HK-2 (cell line): ENCODE data around the gene SGTA.

ENCODE experiments used
- DNase-seq: peaks from one replicate; pipeline ENCODE4 v3.0.0-alpha.2; 2018; ENCODE audit not compliant: unreplicated experiment

SGTA gene

DNA sequence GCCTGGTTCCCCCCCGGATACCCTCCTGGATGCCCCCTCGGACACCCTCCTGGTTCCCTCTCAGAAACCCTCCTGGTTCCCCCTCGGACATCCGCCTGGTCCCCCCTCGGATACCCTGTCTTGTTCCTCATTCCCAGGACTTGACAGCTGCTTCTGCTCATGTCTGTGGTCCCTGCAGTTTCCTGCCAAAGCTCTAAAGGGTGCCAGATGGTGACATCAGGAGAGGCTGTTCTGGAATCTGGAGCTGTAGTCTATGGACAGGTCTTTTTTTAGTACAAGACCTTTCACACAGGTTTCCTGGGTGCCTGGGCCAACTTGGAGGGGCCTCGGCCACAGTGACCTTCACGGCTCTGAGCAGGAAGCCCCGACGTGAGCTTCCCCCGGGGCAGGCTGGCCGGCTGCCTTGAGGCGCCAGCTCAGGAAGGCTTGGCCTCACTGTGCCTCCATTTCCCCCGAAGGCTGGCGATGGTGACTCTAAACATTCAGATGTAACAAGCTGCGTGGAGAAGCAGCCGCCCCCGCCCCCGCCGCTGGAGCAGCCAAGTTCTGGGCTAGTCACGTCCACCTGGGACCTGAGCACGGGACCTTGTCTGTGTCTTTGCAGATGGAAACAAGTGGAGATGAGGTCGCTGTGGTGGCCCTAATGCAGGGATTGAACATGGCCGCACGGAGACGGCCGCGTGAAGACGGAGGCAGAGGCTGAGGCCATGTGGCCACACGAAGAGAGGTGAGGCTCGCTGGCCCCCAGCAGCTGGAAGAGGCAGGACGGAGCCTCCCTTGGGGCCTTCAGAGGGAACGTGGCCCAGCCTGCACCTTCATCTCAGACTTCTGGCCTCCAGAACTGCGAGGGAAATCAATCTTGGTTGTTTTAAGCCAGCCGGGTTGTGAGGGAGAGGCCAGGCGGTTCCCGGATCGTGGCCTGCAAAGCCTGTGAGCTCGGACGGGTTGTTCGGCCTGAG lies 12.7 kb downstream of the SGTA start:
- no peak for DNase-seq

DNA sequence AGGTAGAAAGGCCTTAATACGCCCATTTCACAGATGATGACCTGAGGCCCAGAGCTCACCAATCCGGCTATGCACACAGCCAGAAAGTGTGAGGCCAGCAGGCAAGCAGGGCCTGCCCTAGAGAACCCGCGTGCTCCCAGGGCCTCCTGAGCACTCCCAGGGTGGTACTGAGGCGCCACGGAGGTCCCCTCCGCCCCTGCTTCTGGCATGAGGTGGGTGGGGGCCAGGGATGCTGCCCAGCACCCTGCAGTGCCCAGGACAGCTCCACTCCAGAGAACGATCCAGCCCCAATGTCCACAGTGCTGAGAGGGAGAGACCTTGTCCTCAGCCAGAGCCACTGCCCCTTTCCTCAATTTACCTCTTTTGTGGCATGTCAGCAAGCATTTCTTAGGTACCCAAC lies 13.9 kb downstream of the SGTA start:
- DNase-seq, result no peak

DNA sequence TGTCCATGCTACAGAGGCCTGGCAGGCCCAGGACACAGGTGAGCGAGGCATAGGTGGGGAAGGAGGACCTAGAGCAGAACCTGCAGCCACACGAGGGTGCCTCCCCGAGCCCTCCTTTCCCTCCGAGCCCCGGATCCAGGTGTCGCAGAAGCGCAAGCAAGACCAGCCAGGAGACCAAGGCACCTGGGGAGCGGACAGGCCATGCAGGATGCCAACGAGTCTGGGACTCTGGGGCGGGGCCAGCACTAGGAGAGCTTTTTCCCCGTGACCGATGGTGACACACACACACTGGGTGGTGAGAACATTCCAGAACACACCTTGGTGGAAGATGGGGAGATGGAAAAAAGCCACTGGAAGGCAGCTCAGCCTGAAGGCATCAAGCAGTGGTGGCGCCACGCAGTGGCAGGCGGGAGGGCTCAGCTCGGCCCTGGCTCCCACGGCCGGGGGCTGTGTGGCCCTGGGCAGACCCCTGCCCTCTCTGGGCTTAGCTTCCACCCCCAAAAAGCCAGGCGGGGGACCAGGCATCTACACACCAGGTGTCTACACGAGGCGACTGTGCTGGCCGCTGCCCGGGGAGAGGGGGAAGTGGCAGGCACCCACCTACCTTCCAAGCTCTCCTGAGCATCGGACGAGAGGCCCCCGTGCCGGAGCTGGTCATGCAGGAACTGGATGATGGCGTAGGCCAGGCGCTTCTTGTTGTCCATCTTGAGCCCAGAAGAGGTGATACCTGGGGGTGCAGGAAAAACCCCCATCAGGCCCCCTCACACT lies 14.5 kb downstream of the SGTA start:
- no peak for DNase-seq

DNA sequence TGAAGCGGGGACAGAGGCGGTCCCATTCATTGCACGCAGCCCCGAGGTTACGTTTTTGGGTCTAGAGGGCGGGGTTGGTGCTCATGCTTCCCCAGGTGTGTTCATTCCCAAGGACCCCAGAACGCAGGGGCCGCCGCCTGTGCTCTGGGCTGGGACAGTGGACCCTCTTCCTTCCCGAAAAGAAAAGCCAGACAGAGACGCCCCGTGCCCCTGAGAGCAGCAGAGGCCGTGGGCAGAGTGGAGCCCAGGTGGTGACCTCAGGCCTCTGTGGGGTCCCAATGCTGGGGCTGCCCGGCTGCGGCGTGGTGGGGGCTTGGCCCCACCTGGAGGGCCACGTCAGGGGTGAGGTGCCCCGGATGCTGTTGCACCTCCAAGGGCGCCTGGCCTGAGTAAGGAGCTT lies 15.4 kb downstream of the SGTA start:
- DNase-seq, result no peak

DNA sequence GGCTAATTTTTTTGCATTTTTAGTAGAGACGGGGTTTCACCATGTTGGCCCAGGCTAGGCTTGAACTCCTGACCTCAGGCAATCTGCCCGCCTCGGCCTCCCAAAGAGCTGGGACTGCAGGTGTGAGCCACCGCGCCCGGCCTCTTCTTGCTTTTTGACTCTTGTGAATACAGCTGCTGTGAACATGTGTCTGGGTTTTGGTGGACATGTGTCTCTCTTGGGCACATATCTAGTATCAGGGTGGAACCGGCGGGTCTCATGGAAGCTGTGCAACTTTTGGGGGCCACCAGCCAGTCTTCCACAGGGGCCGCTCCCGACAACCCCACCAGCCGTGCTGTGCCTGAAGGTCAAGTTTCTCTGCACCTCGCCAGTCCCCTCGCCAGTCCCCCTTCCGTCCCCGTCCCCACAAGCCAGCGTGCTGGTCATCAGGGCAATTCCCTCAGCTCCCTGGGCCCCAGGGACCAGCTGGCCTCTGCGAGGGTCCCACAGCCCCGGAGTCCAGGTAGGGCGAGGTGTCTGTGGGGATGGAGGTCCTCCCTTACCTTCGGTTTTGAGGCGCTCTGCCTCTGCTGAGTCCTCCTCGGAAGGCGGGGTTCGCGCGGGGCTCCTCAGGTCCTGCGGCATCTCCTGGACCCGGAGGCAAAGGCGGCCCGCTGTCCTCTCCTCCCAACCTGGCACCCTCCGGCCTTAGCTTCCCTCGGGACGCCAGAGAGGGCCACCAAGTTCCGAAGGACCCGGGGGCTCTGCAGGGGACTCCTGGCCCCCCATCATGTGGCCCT lies 16.3 kb downstream of the SGTA start:
- no peak for DNase-seq

DNA sequence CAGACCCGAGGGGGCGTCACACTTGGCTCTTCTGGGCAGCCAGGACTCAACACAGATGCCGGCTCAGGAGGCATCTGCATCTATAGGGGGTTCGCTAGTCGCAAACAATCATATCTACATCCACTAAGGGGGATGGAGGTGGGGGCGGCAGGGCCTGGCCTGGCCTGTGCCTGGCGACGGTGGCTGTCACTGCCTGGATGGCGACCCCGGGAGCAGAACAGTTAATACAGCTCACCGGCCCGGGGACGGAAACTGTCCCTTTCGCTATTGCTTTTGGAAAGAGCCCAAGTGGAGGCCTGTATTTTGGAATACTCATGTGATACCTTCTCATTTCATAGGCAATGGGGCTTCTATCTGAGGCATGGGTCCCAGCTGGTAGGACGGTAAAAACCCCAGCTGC lies 17.7 kb downstream of the SGTA start:
- DNase-seq, result no peak

DNA sequence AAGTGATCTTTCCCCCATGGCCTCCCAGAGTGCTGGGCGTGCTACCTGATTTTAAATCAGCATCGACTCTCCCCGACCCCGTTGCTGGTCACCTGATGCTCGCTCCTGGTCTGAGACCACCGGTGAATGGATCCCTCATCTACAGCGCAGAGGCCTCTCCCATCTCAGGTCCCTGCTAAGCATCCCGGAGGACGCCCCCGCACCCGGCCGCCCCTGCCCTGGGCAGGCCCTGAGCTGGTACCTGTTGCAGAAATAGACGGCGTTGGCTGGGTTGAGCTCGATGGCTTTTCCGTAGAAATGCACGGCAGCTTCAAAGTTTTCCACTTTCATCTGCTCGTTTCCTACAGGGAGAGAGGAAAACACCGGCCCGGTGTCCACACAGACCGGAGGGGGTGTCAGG lies 18.1 kb downstream of the SGTA start:
- no peak for DNase-seq

DNA sequence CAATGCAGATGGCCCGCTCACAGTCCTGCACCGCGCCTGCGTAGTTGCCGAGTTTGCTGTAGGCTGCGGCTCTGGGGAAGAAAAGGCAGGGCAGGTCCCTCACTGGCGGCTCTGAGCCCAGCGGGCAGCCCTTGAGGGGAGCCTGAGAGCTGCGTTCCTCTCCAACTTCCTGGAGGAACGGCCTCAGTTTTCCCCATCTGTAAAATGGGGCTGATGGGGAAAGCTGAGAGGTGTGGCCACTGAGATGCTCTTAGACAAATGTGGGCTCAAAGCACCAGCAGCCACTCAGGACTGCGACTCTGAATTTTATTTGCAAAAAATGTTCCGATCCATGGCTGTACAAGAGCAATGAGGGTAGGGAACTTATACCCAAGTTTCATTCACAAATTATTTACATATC lies 19.4 kb downstream of the SGTA start:
- no peak for DNase-seq

DNA sequence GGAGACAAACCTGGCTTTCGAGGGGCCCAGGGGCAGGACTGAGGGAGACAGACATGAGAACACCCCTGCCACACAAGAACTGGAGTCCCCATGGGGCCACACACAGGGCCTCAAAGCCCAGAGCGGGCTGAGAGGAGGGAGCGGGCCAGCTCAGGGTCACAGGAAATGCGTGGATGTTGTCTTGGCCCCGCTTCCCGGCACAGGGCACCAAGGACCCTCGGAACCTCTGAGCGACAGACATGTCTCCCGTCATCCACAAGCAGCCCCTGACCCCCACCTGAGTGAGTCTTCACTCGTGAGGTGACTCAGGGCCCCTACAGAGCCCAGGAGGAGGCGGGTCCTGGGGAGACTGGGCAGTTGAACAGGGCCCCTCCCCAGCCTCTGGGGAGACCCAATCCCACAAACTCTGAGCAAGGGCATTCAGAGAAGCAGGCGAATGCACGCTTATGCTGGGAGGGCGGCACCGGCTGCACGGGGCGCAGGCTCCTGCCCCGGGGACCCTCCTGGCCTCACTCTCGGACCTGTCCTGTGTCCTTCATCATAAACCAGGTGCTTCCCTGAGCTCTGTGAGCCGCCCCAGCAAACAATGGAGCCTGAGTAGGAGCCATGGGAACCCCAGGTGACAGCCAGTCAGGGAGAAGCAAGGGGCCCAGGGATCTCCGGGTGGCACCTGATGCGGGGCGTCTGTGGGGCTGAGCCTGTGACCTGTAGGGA lies 20.1 kb downstream of the SGTA start:
- DNase-seq, result no peak

DNA sequence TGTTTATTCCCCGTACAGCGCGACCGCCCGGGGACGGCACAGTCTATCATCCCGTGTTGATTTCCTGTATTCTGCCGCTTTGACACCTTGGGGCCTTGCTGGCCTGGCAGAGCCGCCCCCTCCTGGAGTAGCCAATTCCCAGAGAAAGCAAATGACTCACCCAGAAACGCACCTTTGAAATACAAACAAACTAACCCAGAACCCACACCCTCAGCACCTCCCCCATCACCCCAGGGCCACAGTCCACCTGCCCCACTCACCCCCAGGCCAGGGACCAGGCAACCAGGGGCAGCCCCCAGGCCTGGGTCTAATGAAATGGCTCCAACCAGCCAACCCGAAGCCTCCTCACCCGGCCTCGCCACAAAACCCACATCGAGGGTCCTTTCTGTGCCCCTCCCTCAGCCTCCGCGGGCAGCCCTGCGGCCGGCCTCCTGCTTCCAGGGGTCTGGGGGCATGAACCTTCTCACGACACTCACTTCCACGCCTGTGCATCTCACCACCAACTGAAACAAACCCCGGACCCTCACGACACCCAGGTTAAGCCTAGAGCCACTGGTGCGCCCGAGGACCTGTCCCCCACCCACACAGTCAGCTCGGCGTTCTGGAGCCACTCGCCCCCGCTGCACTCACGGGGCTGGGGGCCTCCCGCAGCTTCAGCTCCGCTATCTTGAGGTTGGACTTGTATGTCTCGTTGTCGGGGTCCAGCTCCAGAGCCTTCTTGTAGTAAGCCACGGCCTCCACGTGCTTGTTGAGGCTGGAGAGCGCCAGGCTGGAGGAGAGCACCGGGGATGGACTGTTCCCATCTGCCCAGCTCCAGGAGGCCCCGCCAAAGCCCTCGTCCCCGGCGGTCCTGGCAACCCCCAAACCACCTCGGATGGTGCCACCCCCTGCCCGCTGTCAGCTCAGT lies 20.9 kb downstream of the SGTA start:
- no peak for DNase-seq

DNA sequence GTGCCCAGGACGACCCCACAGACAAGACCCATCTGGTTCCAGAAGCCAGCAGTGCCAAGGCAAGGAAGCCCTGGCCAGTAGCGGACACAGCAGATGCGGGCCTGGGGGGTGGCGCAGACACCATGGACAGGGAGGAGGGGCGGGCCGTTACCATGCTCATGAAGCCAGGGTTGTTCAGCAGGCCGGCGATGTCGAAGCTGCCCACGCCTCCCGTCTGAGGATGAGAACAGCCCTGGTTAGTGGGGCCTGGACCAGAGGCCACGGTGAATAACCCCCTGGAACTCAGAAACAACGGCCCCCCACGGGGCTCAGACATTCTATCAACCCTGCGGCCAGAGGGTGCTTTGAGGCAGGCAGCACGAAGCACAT lies 21.8 kb downstream of the SGTA start:
- no peak for DNase-seq

DNA sequence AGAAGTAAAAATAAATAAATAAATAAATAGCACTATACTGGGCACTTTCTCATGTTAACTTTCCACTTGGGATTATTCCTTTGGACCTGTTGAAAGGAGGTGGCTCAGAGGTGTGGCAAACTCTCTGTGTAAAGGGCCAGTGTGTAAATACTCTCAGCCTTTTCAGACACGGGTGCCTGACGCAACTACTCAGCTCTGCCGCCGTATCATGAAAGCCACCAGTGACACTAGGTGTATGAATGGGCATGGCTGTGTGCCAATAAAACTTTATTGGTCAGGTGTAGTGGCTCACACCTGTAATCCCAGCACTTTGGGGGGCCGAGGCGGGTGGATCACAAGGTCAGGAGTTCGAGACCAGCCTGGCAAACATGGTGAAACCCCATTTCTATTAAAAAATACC lies 23.1 kb downstream of the SGTA start:
- DNase-seq, result no peak

DNA sequence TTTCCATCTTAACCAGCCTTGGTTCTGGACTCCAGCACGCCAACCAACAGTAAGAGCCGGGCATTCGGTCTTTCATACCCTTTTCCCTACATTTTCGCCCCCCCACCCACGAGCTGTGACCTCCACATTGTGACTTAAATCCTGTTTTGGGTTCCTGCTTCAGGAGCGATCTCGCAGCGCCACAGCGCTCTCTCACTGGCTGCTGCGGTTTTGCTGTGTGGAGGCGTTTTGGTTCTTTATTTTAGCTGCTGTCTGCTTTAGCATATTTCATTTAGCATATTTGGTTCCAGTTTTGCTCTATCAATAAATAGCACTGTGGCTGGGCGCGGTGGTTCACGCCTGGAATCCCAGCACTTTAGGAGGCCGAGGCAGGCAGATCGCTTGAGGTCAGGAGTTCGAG lies 23.7 kb downstream of the SGTA start:
- no peak for DNase-seq

DNA sequence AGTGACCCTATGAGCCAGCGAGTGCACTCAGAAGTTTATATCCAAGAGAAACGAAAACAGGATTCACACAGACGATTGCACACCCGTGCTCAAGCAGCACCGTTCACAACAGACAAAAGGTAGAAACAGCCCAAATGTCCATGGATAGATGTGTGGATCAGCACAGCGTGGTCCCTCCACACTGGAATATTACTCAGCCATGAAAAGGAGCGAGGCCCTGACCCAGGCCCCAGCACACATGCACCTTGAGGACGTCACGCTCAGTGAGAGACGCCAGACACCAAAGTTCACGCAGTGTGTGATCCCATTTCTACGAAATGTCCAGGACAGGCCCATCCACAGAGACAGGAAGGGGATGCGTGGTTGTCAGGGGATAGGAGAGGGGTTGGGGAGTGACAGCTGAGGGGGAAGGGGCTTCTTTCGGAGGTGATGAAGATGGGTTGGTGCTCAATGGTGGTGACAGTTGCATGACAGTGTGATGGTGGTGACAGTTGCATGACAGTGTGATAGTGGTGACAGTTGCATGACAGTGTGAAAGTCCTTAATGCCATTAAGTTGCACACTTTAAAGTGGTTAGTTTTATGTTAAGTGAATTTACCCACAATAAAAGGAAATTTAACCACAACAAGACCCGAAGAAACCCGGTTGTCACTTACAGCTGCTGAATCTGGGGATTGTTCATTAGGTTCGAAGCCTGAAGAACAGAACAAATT lies 24.3 kb downstream of the SGTA start:
- DNase-seq, result no peak

DNA sequence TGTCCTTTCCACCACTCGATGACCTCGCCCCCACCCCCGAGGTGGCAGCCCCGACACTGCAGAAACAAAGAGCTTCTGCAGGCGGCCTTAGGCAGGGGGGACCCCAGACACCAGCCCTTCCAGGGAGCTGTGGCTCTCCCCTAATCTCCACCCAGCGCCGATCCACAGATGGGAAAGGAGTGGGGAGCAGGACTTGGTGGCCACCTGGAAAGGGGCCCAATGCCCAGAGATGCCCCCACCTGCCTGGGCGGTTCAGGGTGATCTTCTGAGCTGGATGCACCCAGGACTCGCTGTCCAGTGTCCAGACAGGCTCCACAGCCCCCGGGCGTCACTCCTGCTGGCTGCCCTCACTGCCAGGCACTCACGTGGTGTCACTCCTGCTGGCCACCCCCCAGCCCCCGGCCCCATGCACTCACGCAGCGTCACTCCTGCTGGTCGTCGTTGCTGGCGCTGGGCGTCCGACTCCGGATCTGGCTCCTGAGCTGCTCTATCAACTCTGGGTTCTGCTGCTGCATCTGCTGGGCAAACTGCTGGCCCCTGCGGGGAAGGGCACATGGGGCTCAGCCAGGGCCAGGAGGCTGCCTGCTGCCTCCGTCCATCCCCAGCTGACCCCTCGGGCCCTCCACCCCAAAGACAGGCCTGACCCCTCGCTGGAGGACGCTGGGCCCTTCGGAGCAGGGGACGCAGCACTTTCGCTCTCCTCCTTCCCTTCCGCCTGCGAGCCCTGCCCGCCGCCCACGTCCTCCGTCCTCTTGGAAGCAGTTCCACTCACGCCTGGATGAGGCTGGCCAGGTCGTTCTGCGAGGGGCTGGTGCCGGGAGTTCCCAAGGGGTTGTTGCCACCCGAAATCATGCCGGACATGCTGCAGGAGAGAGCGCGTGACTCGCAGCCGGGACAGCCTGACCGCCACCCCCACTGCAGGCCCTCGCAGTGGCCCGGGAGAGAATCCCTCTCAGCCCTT lies 25.9 kb downstream of the SGTA start:
- DNase-seq, result no peak

DNA sequence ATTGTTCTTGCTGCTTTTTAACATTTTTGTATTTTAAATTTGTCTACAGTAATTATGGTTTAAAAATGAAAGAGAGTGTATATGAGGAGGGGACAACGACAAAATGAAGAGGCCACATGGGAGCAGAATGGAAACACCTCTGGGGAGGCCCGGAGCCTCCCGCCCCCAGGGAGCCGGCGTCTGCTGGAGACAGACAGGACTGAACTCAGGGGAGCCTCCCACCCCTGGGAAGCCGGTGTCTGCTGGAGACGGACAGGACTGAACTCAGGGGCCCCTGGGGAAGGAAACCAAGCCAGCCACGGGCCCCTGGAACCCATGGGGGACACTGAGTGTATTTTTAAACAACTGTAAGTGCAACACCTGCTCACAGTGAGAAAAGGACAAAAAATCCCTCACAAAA lies 26.6 kb downstream of the SGTA start:
- no peak for DNase-seq

DNA sequence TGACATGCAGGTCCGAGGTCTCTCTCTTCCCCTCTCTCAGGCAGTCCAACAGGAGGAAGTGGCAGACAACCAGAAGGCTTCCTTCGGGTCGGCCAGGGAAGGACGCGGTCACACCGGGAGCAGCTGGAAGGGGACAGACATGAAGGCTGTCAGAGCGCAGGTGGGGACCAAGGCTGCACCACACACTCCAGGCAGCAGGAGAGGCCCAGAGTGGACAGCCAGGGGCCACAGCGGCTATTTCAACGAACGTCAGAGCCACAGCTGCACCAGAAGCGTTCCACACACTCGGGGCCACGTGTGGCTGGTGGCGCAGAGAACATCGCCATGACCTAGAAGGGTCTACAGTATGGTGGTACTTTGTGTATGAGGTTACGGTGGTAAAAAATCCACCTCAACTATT lies 27.3 kb downstream of the SGTA start:
- no peak for DNase-seq

DNA sequence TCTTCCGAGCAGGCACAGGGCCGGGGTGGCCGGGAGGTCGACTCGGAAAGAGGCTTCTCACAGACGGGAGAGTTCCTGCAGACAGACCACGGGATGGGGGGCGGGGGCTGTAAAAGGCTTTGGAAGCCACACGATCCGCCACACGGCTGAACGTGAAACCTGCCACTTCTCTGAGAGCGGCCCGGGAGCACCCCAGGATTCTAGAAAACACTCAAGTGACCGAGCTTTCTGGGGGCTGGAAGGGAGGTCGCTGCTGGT lies 27.7 kb downstream of the SGTA start:
- no peak for DNase-seq
